H1 (cell line): Measurements from ENCODE around the gene COL8A2. TPM values are rescaled to one million over a fixed set of nuclear protein-coding genes. Genes with fewer than 3 reads are reported as not detected.

ENCODE experiments used
- ASH2L ChIP-seq: fragments of 200-600, 300-600 bp; sonication (generic); IDR thresholded peaks from one replicate; pipeline ENCODE4 v1.7.1; 2017; ENCODE audit warnings: low read length
- ATF3 ChIP-seq: IDR thresholded peaks from 2 replicates; pipeline ENCODE4 v1.6.1; 2011; ENCODE audit warnings: low read depth, mild to moderate bottlenecking, low read length; ENCODE audit not compliant: insufficient read depth
- CBX8 ChIP-seq: fragments of 300-800, 300-1000 bp; sonication (generic); IDR thresholded peaks from 2 replicates; pipeline ENCODE4 v1.7.1; 2016; ENCODE audit warnings: low read depth, low read length, borderline replicate concordance
- CHD7 ChIP-seq: fragments of 300-600 bp; sonication (generic); IDR thresholded peaks from 2 replicates; pipeline ENCODE4 v1.7.1; 2012; ENCODE audit warnings: low read length, moderate library complexity, mild to moderate bottlenecking, inconsistent platforms; ENCODE audit not compliant: insufficient replicate concordance
- FOSL1 ChIP-seq: IDR thresholded peaks from 2 replicates; pipeline ENCODE4 v1.6.1; 2011; ENCODE audit warnings: mild to moderate bottlenecking, low read depth, low read length, moderate library complexity; ENCODE audit not compliant: insufficient read depth
- TAF1 ChIP-seq: IDR thresholded peaks from 2 replicates; pipeline ENCODE4 v1.6.1; 2011; ENCODE audit warnings: mild to moderate bottlenecking, low read depth, low read length
- polyA plus RNA-seq, 7 experiments: library from polyadenylated mRNA; depleted of rRNA in 3 of 7; stranded (reverse) in 5 of 7; unstranded in 2 of 7; fragments of >200 nt in 5 of 7; fragments of 200-250 nt in 2 of 7; gene quantifications; 1 replicate in 5 of 7; 2 replicates in 1 of 7; 4 replicates in 1 of 7; pipeline versions ENCODE4 v1.2.1 to v1.2.3, GENCODE V29; 2011 to 2013; ENCODE audit warnings: missing spikeins in 2 of 7, mixed read lengths in 2 of 7
- total RNA-seq: library from RNA; stranded (reverse); fragmentation: NEBNext Ultra II Directional; extraction: Animal tissue kit (Norgen Biotek cat#: 25700); gene quantifications from 2 replicates; pipeline ENCODE4 v1.2.1, GENCODE V29; 2021
- TF ChIP-seq, protein P1 (sequence below): IDR thresholded peaks from 2 replicates; pipeline ENCODE4 v1.6.1; 2012; ENCODE audit warnings: inconsistent platforms
- TF ChIP-seq, protein P2 (sequence below): IDR thresholded peaks from 2 replicates; pipeline ENCODE4 v1.6.1; 2012; ENCODE audit warnings: inconsistent platforms

COL8A2 gene
- total and polyA plus RNA-seq, 2 of the 8 experiments (the other 6 are each of a cell fraction or from before 2014, with no cell fraction given), result 2.1 to 2.8 TPM

- TF ChIP-seq CHD7 (no peak), ASH2L (no peak), FOSL1 (no peak), CBX8 (no peak), TAF1 (no peak), ATF3 (no peak)
- TF ChIP-seq, protein P1, sequence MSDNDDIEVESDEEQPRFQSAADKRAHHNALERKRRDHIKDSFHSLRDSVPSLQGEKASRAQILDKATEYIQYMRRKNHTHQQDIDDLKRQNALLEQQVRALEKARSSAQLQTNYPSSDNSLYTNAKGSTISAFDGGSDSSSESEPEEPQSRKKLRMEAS, result no peak
- TF ChIP-seq, protein P2, sequence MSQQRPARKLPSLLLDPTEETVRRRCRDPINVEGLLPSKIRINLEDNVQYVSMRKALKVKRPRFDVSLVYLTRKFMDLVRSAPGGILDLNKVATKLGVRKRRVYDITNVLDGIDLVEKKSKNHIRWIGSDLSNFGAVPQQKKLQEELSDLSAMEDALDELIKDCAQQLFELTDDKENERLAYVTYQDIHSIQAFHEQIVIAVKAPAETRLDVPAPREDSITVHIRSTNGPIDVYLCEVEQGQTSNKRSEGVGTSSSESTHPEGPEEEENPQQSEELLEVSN, result no peak
Observed at GRCh38 chr1:36091141-36091540, 33.9 kb downstream of the COL8A2 start (continued).
